GM21717 (cell line): ENCODE results near the gene BGLAP.
A peak's percentile ranks its signal among the peaks of the same experiment; 100 is the strongest.
"Not testable (repeated sequence)": the region's sequence is repeated elsewhere in the genome, so short reads cannot be mapped to it uniquely, and the experiment has no call there.

Experiments
- ATAC-seq: cut with Tn5 transposase; IDR thresholded peaks from one replicate; pipeline ENCODE4 v1.9.1; 2021; ENCODE audit warnings: mild to moderate bottlenecking, moderate library complexity; ENCODE audit not compliant: unreplicated experiment

BGLAP gene

DNA sequence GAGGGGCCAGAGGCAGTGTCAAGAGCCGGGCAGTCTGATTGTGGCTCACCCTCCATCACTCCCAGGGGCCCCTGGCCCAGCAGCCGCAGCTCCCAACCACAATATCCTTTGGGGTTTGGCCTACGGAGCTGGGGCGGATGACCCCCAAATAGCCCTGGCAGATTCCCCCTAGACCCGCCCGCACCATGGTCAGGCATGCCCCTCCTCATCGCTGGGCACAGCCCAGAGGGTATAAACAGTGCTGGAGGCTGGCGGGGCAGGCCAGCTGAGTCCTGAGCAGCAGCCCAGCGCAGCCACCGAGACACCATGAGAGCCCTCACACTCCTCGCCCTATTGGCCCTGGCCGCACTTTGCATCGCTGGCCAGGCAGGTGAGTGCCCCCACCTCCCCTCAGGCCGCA, at the start of gene BGLAP:
Gene BGLAP (plus strand): TSS at position 259 of the 400 bp plus-strand sequence. CDS start 48 bp downstream, at position 307.
- no peak for ATAC-seq

DNA sequence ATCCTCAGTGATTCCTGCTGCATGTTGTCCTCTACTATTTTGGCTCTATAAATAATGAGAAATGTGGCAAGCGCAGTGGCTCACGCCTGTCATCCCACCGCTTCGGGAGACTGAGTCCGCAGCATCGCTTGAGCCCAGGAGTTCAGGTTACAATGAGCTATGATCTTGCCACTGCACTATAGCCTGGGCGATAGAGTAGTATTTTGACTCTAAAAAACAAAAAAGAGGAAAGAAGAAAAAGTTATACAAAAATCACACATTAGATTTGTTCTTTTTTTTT, 48.8 kb upstream of the BGLAP start:
- no peak for ATAC-seq

DNA sequence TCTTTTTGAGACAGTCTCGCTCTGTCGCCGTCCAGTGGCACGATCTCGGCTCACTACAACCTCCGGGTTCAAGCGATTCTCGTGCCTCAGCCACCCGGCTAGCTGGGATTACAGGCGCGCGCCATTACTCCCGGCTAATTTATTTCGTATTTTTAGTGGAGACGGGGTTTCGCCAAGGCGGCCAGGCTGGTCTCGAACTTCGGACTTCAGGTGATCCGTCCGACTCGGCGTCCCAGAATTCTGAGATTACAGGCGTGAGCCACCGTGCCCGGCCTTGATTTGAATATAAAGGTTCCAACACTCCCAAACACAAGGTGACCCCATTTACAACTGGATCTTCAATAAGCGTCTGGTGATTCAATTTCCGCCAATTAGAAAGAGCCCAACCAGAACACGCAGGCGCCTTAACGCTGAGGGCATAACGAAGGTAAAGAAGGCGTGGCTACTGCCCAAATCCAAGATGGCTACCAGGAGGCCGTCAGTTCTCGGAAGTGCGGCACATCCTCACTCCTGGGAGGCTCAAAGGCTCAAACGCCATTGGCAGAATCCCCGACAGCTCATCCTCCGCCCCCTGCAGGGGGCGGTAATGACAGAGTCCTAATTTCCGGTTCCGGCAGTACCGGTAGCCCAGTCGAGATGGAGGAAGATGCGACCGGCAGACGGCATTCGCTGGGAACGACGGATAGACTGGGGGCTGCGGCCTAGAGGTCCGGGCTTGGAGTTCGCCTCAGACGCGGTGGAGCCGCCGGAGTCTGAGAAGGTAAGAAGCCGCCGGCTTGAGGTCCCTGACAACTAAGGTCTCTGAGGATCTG, 48.3 kb upstream of the BGLAP start, which contains the start of gene SLC25A44:
Gene SLC25A44 (plus strand): TSS at position 617 of the 812 bp plus-strand sequence. CDS start 5,744 bp downstream, outside the sequence.
- peak; percentile 80 for ATAC-seq

DNA sequence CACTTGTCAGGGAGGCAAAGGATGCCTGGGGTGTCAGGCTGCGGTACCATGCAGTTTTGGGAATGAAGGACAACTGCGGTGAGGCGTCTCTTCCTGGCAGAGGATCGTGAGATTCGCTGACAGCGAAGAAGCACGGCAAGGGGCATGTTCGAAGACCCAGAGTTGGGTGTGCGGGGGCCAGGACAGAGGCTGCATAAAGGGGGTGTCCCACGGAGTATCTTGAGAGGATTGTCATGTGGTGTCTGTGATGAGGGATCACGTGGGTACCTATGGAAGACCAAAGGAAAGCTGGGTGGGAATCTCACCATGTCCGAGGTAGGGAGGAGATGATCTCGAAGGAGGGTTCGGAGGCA, 47.7 kb upstream of the BGLAP start:
- no peak for ATAC-seq

DNA sequence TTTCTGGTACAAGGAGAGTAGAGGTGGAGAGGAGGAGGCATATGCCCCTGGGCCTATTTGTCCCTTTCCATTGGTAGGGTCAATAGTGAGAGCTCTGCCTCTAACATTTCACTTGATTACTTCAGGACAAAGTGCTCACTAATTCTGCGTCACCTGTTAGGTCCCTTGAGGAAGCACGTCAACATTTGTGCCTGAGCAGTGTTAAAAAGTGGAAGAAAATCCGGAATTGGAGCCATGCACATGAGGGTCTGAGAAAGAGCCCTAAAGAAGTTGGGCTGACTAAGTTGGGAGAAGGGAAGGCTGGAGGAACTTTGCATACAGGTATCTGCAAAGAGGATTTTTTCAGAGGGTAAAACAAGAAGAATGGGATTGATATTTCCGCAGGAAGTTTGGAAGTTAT, 46.1 kb upstream of the BGLAP start:
- ATAC-seq = no peak

DNA sequence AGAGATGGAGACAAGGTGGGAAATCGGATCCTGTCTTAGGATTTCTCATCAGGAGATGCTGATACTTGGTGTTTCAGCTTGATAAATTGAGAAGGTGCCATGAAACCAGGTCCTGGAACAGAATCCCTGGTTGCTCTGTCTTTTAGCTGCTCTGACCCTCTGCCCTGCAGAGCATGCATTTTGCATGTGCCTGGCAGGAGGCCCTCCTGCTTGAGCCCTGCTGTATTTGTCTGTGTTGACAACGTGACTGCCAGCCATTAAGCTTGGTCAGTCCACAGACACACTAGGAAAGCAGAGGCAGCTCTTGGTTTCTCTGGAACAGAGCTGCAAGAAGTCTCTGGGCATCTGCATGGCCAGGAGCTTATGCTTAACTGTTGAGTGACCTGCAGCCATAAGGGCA, 45.5 kb upstream of the BGLAP start:
- no peak for ATAC-seq

DNA sequence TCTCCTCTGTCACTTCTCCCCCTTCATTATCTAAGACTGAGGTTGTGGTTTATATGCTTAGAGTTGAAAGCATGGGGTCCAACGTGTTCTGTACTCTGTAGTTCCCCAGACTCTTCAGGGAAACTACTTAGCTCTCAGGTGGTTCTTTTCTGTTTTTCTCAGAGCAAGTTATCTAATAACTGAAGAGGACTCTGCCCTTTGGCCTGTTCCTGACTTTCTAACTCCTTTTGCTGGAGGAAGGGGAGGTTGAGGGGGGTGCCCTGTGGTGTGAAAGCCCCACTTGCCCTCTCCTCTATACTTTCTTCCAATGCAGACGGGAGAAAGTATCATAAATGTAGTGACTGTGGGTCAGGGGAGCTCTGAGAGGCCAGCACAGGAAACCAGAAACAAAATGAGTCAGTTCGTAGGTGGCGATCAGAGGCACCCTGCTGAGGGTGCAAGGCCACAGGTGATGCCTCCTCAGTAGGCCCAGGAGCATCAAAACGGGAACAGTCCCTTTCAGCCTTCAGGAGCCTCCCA, 43.1 kb upstream of the BGLAP start:
- ATAC-seq = no peak

DNA sequence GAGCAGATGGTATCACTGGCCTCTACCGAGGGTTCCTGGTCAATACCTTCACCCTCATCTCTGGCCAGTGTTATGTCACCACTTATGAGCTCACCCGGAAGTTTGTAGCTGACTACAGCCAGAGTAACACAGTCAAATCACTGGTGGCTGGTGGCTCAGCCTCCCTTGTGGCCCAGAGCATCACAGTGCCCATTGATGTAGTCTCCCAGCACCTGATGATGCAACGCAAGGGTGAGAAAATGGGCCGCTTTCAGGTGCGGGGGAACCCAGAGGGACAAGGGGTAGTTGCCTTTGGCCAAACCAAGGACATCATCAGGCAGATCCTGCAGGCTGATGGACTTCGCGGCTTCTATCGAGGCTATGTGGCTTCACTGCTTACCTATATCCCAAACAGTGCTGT, 41.9 kb upstream of the BGLAP start:
- no peak for ATAC-seq

DNA sequence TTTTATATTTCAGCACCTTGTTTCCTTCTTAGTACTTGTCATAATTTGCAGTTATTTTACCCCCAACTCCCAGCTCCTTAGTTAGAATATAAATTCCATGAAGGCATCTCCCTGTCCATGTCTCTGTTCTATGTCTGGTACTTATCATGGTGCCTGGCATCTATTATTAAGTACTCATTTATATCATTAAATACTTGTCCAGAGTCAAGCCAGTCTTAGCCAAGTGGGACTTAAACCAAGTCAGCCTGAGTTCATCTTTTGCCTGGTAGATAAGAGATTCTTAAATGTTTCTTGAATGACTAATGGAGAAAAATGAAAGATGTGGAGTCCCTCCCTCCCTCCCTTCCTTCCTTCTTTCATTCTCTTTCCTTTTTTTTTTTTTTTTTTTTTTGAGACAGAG, 38.7 kb upstream of the BGLAP start:
- ATAC-seq = no peak

DNA sequence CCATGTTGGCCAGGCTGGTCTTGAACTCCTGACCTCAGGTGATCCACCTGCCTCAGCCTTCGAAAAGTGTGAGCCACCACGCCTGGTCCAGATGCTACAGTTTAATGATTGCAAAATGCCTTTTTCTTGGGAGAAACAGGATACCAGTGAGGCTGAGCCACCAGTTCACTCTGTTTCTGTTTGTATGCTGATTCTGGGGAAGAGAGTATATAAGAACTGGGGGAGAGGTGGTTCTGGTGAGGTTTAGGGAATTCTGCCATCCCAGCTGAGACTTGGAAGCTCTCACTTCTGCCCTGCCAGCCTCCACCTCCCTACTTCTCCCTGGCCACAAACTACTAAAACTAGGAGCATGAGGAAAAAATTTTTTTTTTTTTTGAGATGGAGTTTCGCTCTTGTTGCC, 37.3 kb upstream of the BGLAP start:
- ATAC-seq = no peak

DNA sequence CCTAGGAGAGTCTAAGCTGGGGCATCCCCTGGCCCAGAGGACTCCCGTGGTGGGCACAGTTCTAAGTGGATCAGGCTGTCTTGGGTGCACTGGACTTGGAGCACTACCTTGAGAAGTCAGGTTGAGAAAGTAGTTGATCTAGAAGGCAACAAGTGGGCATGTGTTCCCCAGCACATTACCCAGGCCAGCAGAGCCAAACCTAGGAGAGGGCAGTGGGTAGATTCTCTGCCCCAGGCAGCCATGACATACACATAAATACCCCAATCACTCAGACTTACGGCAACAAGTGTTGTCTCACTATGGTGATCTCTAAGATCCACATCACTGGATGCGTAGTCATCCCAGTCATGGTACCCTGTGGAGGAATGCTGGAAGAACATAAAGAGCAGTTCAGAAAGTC, 30.7 kb upstream of the BGLAP start:
- ATAC-seq = no peak

DNA sequence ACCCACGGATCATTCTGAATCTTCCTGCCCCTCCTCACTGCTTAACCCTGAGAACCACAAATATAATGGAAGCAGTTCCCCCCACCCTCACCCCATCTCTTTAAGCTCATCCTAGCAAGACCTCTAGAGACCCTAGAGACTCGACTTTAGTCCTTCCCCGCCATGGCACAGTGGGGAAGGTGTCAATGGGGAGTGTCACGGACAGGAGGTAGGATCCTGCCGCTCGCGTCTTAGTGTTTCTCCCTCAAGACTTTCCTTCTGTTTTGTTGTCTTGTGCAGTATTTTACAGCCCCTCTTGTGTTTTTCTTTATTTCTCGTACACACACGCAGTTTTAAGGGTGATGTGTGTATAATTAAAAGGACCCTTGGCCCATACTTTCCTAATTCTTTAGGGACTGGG, 29.9 kb upstream of the BGLAP start:
- ATAC-seq = no peak

DNA sequence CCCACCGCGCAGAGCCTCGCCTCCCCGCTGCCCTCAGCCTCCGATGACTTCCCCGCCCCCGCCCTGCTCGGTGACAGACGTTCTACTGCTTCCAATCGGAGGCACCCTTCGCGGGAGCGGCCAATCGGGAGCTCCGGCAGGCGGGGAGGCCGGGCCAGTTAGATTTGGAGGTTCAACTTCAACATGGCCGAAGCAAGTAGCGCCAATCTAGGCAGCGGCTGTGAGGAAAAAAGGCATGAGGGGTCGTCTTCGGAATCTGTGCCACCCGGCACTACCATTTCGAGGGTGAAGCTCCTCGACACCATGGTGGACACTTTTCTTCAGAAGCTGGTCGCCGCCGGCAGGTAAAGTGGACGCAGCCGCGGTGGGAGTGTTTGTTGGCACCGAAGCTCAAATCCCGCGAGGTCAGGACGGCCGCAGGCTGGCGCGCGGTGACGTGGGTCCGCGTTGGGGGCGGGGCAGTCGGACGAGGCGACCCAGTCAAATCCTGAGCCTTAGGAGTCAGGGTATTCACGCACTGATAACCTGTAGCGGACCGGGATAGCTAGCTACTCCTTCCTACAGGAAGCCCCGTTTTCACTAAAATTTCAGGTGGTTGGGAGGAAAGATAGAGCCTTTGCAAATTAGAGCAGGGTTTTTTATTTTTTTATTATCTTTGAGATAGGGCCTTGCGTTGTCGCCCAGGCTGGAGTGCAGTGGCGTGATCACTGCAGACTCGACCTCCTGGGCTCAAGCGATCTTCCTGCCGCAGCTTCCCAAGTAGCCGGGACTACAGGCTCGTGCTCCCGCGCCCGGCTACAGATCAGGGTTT, 28.9 kb upstream of the BGLAP start, which contains the start of gene PMF1:
Gene PMF1 (plus strand): TSS at position 175 of the 811 bp plus-strand sequence. CDS start 9 bp downstream, at position 184.
- ATAC-seq = peak; percentile 84

DNA sequence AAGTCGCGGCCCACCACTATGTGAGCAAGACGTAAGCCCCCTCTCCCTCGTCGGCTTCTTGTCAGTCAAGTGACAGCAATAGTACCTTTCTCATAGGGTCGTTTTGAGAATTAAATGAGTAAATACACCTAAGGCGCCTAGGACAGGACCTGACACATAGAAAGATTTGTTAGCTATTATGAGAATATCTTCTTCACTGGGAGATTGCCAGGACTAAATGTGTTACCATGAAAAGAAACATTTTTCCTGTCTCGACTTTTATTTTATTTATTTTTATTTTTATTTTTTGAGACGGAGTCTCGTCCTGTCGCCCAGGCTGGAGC, 28.4 kb upstream of the BGLAP start:
- ATAC-seq = no peak

DNA sequence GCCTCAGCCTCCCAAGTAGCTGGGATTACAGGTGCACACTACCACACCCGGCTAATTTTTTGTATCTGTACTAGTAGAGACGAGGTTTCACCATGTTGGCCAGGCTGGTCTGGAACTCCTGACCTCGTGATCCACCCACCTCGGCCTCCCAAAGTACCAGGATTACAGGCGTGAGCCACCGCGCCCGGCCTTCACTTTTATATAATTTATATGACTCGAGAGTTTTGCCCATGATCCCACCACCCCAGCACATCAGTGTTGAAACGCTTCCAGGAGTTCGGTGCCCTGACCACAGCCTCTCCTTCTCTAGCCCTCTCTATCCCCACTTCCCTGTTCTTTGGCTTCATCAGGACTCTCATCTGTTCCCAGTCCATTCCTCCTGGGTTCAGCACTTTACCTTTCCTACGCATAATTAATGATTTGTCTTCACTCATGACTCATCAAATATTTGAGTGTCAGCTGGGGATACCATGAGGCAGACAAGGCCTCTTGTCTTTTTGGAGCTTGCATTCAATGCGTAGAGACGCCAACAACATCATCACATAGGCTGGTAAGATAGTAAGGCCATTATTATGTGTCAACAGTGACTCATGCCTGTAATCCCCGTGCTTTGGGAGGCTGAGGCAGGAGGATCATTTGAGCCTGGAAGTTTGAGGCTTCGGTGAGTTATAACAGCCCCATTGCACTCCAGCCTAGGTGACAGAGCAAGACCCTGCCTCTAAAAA, 27.8 kb upstream of the BGLAP start:
- ATAC-seq = no peak

DNA sequence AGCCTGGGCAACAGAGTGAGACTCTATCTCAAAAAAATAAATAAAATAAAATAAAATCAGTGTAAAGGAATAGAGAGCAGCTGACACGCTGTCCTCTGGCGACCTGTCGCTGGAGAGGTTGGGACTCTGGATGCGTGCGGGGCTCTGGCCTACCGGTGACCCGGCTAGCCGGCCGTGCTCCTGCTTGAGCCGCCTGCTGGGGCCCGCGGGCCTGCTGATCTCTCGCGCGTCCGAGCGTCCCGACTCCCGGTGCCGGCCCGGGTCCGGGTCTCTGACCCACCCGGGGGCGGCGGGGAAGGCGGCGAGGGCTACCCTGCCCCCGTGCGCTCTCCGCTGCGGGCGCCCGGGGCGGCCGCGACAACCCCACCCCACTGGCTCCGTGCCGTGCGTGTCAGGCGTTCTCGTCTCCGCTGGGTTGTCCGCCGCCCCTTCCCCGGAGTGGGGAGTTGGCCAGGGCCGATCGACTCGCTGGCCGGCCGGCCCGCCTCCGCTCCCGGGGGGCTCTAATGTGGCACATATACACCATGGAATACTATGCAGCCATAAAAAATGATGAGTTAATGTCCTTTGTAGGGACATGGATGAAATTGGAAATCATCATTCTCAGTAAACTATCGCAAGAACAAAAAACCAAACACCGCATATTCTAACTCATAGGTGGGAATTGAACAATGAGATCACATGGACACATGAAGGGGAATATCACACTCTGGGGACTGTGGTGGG, 25.5 kb upstream of the BGLAP start:
- ATAC-seq = not testable (repeated sequence)

DNA sequence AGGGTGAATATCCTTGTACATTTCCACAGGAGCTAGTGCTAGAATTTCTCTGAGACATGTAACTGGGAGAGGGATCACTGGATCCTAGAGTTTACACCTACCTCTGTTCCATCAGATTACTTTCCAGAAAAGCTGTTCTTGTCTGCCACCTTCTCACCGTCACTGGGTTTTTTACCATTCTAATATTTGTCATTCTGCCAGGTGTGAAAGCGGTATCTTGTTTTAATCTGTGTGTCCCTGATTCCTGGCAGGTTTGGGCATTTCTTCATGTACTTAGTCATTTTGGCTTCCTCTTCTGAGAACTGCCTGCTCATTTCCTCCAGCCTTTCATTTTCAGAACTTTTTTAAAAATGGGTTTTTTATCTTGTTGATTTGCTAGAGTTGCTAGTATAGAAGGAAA, 24.1 kb upstream of the BGLAP start:
- no peak for ATAC-seq

DNA sequence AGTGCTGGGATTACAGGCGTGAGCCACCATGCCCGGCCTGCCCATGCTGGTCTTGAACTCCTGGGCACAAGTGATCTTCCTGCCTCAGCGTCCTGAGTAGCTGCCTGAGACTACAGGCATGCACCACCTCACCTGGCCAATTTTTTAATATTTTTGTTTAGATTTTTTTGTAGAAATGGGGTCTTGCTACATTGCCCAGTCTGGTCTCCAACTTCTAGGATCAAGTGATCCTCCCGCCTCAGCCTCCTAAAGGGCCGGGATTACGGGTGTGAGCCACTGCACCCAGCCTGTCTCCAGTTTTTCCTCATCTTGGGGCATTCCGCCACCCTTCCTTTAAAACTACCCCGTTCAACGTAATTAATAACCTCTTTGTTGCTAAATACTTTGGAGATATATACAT, 21.8 kb upstream of the BGLAP start:
- ATAC-seq = no peak

DNA sequence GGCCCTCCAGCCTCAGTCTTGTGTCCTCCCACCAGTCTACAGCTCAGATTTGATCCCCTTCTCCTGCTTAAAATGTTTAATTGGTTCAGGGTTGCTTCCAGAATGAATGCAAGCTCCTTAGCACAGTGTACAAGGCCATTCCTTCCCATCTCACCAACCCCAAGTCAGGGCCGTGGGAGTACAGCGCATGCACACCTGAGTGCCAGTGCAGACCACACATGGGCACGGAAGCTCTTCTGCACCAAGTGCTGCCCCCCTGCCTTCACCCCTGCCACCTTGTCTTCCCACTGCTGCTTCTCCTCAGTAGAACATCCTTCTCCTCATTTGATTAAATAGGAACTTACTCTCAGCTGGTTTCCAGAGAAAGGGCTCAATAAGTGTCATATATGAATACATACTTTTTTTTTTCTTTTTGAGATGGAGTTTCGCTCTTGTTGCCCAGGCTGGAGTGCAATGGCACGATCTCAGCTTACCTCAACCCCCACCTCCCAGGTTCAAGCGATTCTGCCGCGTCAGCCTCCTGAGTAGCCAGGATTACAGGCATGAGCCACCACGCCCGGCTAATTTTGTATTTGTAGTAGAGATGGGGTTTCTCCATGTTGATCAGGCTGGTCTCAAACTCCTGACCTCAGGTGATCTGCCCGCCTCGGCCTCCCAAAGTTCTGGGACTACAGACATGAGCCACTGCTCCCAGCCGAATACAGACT, 19.8 kb upstream of the BGLAP start:
- no peak for ATAC-seq

DNA sequence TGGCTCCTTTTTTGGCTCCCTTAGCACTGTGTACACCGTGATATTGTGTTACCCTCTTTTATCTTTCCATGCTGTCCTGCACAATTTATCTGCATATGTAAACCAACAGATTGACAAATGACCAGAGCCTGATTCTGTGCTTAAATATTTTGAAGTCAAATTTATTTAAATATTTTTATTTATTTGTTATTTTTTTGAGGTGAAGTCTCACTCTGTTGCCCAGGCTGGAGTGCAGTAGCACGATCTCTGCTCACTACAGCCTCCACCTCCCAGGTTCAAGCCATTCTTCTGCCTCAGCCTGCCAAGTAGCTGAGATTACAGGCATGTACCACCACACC, 16.3 kb upstream of the BGLAP start:
- peak; percentile 2 for ATAC-seq
